ENCODE measurements around the gene RETREG1. TPM values are rescaled to one million over a fixed set of nuclear protein-coding genes. Genes with fewer than 3 reads are reported as not detected.
"Not testable (repeated sequence)": the region's sequence is repeated elsewhere in the genome, so short reads cannot be mapped to it uniquely, and the experiment has no call there.

Gene RETREG1
- total RNA-seq, 2 donors from 2014 or later: 7.4 to 26.5 TPM

DNA sequence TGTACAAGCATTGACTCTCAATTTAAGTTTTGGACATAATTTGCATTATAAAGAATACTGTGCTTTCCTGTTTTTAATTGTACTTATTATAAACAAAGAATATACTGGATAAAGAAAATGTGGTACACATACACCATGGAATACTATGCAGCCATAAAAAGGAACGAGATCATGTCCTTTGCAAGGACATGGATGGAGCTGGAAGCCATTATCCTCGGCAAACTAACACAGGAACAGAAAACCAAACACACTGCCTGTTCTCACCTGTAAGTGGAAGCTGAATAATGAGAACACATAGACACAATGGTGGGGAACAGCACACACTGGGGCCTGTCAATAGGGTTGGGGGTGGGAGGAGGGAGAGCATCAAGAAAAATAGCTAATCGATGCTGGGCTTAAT, 140.4 kb downstream of the RETREG1 start:
- not testable (repeated sequence) for ATAC-seq; H3K9me3 Mint-ChIP-seq; H3K27ac Mint-ChIP-seq; DNase-seq (ENCODE audit: low spot score in 2 of 2)
- peaks cover 0 to 16% of the 10 kb centered on the region in 2 donors for H3K36me3 Mint-ChIP-seq

DNA sequence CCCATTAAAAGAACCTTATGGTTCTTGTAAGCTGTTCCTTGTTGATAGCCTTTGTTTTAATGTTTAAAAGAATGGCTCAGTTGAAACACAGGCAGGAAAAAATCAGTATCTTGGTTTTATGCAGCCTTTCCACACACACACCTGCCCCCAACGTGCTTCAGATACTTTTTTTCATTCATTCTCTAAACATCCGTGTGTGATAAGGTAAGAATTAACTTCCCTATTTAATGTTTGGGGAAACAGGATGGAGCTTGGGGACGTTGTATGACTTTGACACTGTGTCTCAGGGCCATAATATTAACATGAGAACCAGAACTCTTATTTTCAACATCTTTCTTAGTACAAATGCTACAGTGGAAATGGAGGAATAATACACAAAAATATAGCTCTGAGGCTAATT, 145.4 kb downstream of the RETREG1 start:
- no peak overlapping the region for H3K27ac Mint-ChIP-seq
- ATAC-seq (no peak), DNase-seq (ENCODE audit: low spot score in 2 of 2) (no peak)
- peaks cover 0 to 4% of the 10 kb centered on the region in 2 donors for H3K9me3 Mint-ChIP-seq
- peaks cover 6 to 8% of the 10 kb centered on the region in 2 donors for H3K36me3 Mint-ChIP-seq

DNA sequence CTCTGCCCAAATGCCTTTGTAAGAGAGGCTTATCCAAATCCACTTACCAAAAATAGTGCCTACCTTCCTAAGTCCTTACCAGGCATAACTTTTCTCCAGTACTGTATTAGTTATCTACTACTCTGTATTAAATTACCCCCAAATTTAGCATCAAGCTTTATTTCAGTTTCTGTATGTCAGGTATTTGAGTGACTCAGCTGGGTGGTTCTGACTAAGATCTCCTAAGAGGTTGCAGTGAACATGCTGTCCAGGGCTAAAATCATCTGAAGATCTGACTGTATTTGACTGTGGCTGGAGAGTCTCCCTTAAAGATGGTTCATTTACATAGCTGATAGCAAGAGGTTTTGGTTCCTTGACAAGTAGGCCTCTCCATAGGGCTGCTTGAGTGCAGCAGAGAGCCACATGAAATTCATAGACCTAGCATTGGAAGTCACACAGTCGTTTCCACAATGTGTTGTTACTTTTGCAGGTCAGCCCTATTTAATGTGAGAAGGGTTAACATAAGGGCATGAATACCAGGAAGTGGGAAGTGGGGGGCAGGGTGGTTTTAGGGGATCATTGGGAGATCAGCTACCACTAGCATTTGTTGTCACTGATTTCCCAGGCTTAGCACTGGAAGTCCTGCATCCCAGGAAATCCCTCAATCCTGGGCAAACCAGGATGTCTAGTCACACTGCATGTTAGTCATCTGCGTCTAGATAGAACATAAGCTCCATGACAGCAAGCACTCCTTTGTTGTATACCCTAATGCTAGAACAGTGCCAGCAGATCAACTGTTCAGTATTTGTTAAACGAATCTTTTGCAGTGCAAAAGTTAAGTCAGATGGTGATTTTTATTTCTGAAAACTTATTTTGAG, 149.2 kb downstream of the RETREG1 start:
- ATAC-seq (peak; percentile 71 to 76), DNase-seq (ENCODE audit: low spot score in 2 of 2) (no peak)
- H3K9me3 Mint-ChIP-seq: no peaks in the 10 kb centered on the region
- H3K27ac Mint-ChIP-seq: peak overlapping the region; percentile 88 to 97
- peaks cover 31 to 35% of the 10 kb centered on the region in 2 donors for H3K36me3 Mint-ChIP-seq

DNA sequence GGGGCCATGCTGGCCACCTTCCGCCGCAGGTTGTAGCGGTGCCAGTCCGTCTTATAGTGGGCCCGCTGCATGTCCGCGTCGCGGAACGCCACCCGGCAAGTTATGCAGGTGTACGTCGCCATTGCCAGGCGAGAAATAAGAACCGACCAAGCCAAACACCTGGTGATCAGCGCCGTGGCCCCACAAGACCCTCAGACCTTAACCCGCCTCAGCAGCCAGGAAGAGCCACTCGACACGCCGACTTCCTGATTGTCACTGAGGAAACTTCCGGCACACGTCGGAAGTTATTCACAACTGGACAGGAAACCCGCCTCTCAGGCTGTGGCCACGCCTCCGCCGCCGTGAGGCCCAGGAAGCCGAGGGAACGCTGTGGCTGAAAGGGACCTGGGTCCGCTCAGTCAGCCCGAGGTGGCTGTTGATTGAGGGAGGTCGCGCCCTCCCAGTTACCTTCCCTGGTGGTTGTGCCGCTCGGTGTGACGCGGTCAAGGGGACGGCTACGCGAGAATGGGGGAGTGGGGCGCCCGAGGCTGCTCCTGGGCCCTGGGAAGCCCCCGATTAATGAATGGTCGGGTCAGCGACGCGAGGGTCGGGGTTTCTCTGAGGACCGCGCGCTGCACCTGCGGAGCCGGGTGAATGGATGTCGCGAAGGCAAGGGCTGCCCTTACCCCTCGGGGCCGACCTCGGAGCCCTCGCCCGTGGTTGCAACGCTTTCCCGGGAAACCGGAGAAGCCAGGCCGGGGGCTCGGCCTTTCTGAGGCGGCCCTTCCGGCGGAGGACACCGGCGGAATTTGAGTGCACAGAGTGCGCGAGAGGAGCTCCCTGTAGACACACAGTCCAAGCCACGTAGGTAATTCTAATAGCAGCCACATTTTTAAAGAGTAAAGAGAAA, 151.0 kb downstream of the RETREG1 start, which contains the start of gene ZNF622:
Gene ZNF622, minus strand, starts transcription at position 257 of the 889 bp plus-strand sequence. Its CDS starts 135 bp downstream, at position 122.
- DNase-seq (ENCODE audit: low spot score in 2 of 2): peak; percentile 85 to 90
- Mint-ChIP-seq H3K27ac (peak within 1 kb of the TSS; percentile 88 to 97), H3K36me3 (peaks cover 37 to 39% of the 10 kb centered on the region in 2 donors), H3K9me3 (no peaks in the 10 kb centered on the region)
- peak; percentile 88 to 89 for ATAC-seq

- DNase-seq (ENCODE audit: low spot score in 2 of 2): no peak
Observed at GRCh38 chr5:16464664-16465543, 151.9 kb downstream of the RETREG1 start.

DNA sequence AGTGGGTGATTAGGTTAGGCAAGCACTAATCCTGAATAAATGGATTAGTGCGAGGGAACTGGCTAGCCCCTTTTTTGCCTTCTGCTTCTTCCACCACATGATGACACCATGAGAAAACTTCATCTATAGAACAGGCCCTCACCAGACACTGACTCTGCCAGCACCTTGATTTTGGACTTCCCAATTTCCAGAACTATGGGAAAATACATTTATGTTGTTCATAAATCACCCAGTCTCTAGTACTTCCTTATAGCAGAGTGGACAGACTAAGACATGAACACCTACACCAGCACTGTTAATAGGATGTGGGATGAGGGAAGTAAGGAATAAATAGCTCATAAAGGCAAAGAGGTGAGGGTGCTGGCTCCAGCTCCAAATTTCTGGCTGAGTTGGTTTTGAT, 152.6 kb downstream of the RETREG1 start:
- no peak for DNase-seq (ENCODE audit: low spot score in 2 of 2)
- peaks cover 40 to 51% of the 10 kb centered on the region in 2 donors for H3K36me3 Mint-ChIP-seq
- no peaks in the 10 kb centered on the region for H3K9me3 Mint-ChIP-seq

More at GRCh38 chr5:16464664-16465543, 151.9 kb downstream of the RETREG1 start:
- H3K36me3 Mint-ChIP-seq: peaks cover 40 to 46% of the 10 kb centered on the region in 2 donors
- no peak for ATAC-seq
- H3K9me3 Mint-ChIP-seq: no peaks in the 10 kb centered on the region
- H3K27ac Mint-ChIP-seq: peak overlapping the region; percentile 88 to 97

DNA sequence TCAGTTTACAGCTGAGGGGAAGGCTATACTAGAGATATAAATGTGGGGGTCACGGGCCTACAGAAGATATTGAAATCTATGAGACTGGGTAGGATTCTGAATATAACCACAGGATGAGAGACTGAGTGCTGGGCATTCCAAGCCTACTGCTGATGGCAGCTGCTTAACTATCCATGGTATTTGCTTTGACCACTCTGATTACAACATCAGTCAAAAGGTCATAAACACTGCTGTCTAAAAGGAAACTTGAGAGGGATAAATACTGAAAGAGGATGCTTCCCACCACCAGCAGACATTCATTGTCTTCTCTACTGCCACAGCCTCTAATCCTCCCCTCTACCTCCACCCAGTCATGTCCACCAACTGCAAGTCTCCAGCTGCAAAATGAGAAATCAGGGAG, 155.0 kb downstream of the RETREG1 start:
- DNase-seq (ENCODE audit: low spot score in 2 of 2): no peak
- Mint-ChIP-seq H3K36me3 (peaks cover 36 to 58% of the 10 kb centered on the region in 2 donors), H3K27ac (no peak overlapping the region), H3K9me3 (no peaks in the 10 kb centered on the region)
- no peak for ATAC-seq

More for the DNA sequence above, 152.6 kb downstream of the RETREG1 start:
- no peak for ATAC-seq
- H3K27ac Mint-ChIP-seq: peak overlapping the region; percentile 88 to 97

- H3K36me3 Mint-ChIP-seq: peaks cover 36 to 59% of the 10 kb centered on the region in 2 donors
- H3K9me3 Mint-ChIP-seq: no peaks in the 10 kb centered on the region
- peak overlapping the region; percentile 3 to 82 for H3K27ac Mint-ChIP-seq
- ATAC-seq (no peak), DNase-seq (ENCODE audit: low spot score in 2 of 2) (no peak)
Observed at GRCh38 chr5:16461026-16461425, 155.8 kb downstream of the RETREG1 start.

DNA sequence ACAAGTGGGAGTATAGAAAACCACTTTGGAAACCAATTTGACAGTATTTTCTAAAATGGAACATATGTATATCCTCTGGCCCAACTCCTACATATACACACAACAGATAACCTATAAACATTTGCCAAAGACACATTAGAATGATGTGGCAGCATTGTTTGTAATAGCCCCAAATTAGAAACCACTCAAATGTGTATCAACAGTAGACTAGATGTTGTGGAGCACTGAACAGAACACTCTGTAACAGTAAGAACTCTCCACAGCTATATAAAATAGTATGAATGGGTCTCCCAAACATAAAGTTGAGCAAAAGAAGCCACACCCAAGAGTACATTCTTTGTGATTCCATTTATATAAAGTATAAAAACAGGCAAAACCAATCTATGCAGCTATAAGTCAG, 157.3 kb downstream of the RETREG1 start:
- no peaks in the 10 kb centered on the region for H3K9me3 Mint-ChIP-seq
- DNase-seq (ENCODE audit: low spot score in 2 of 2) (no peak), ATAC-seq (peak in 1 of 2 donors; percentile 44)
- peaks cover 25 to 56% of the 10 kb centered on the region in 2 donors for H3K36me3 Mint-ChIP-seq
- H3K27ac Mint-ChIP-seq: peak overlapping the region in 1 of 2 donors; percentile 84

GRCh38 chr5:16457853-16458252, 158.9 kb downstream of the RETREG1 start:
- ATAC-seq (peak; percentile 25 to 48), DNase-seq (ENCODE audit: low spot score in 2 of 2) (no peak)
- H3K27ac Mint-ChIP-seq: peak overlapping the region; percentile 10 to 62
- H3K36me3 Mint-ChIP-seq: peaks cover 18 to 46% of the 10 kb centered on the region in 2 donors
- H3K9me3 Mint-ChIP-seq: no peaks in the 10 kb centered on the region

DNA sequence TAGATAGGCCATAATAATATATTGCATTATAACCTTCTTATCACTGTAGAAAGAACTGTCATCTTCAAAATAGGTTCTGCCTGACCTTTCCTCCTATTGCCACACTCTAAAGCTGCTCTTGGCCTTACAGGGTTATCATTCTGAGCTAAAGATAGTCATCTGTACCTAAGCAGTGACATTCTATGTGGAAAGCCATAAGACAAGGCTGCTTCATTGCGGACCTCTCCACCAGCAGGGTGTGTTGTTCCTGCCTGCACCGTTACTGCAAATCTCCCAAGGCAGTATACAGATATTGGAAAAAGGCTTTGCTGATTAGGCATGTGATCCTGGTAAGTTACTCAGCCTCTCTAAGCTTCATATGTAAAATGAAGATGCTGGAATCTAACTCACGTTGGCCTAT, 159.3 kb downstream of the RETREG1 start:
- H3K9me3 Mint-ChIP-seq: no peaks in the 10 kb centered on the region
- DNase-seq (ENCODE audit: low spot score in 2 of 2) (no peak), ATAC-seq (no peak)
- H3K36me3 Mint-ChIP-seq: peaks cover 19 to 46% of the 10 kb centered on the region in 2 donors
- peak overlapping the region; percentile 10 to 62 for H3K27ac Mint-ChIP-seq

- DNase-seq (ENCODE audit: low spot score in 2 of 2) (peak in 1 of 2 donors; percentile 43), ATAC-seq (peak; percentile 80 to 92)
- Mint-ChIP-seq H3K9me3 (no peaks in the 10 kb centered on the region), H3K36me3 (peaks cover 24 to 48% of the 10 kb centered on the region in 2 donors), H3K27ac (peak overlapping the region; percentile 76 to 89)
Observed at GRCh38 chr5:16456103-16456832, 160.5 kb downstream of the RETREG1 start.

GRCh38 chr5:16455668-16456067, 161.1 kb downstream of the RETREG1 start:
- Mint-ChIP-seq H3K9me3 (no peaks in the 10 kb centered on the region), H3K27ac (peak overlapping the region; percentile 76 to 89), H3K36me3 (peaks cover 21 to 43% of the 10 kb centered on the region in 2 donors)
- ATAC-seq: peak in 1 of 2 donors; percentile 10
- DNase-seq (ENCODE audit: low spot score in 2 of 2): no peak

DNA sequence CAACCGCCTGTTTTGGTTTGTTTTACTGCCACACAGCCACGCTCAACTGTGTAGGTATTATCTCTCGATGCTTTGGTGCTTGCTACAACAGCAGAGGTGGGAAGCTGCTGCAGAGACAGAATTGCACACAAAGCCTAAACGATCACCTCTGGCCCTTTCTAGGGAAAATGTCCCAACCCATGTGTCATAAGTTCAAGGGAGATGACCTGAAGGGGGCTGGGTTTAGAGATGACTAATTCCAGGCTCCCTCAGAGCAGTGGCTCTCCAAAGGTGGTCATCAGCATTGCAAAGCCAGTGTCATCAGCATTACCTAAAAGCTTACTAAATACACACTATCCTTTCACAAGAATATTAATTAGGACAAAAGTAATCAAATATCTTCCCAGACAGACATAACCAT, 162.1 kb downstream of the RETREG1 start:
- Mint-ChIP-seq H3K36me3 (peaks cover 19 to 35% of the 10 kb centered on the region in 2 donors), H3K9me3 (no peaks in the 10 kb centered on the region), H3K27ac (peak overlapping the region in 1 of 2 donors; percentile 23)
- ATAC-seq (no peak), DNase-seq (ENCODE audit: low spot score in 2 of 2) (no peak)

DNA sequence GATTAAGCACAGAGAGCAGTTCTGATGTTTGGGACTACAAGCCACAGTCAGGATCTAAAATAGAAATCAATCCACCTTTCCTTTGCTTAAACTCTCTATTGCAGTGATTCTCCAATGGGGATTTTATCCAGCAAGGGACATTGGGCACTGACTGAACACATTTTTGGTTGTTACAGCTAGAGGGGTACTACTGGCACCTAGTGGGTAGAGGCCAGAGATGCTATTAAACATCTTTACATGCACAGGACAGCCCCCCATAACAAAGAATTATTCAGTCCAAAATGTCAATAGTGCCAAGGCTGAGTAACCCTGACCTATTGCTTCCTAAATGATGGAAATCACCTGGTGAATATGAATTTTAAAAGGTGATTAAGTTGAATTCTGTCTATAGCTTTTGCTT, 163.2 kb downstream of the RETREG1 start:
- Mint-ChIP-seq H3K27ac (no peak overlapping the region), H3K9me3 (no peaks in the 10 kb centered on the region), H3K36me3 (peaks cover 19 to 36% of the 10 kb centered on the region in 2 donors)
- ATAC-seq (no peak), DNase-seq (ENCODE audit: low spot score in 2 of 2) (no peak)
